ENCODE results near the gene OR7A5. TPM values are rescaled to one million over a fixed set of nuclear protein-coding genes. Genes with fewer than 3 reads are reported as not detected.

The OR7A5 gene
- total RNA-seq, 2 experiments from 2014 or later: not detected

GRCh38 chr19:14848822-14849221 is 13.8 kb upstream of the OR7A5 start, which contains the start of gene OR7A10:
Gene OR7A10 (minus strand): TSS chr19:14848922. CDS start chr19:14841877, 7,045 bp downstream.
- no TSS peak for BruUV-seq (replicated peaks)
- no peak for DNase-seq (ENCODE audit: low spot score)
- H3K9me3 ChIP-seq (ENCODE audit: low read length): no peaks in the 10 kb centered on the region
- TF ChIP-seq CTCF (conservative IDR thresholded peaks at IDR 0.05; ENCODE audit: low read length): no peak
- TF ChIP-seq EZH2phosphoT487 (IDR thresholded peaks at IDR 0.05; ENCODE audit: borderline replicate concordance, low read depth, low read length): no peak
- H3K36me3 ChIP-seq (ENCODE audit: insufficient read depth, low read length): no peaks in the 10 kb centered on the region
- intact Hi-C loops (cut with micrococcal nuclease; ENCODE audit: unreplicated experiment): no loop called here
- H3K4me2 ChIP-seq (ENCODE audit: low read length): no peak within 1 kb of the TSS
- no peak within 1 kb of the TSS for H2AFZ ChIP-seq (ENCODE audit: low read length)
- no peak within 1 kb of the TSS for H3K27ac ChIP-seq (ENCODE audit: low read depth, low read length, poor library complexity, severe bottlenecking)
- POLR2A ChIA-PET: no interaction called here
- H3K4me1 ChIP-seq (ENCODE audit: insufficient read depth, low read length, poor library complexity, severe bottlenecking): no peaks in the 10 kb centered on the region
- H4K20me1 ChIP-seq (ENCODE audit: insufficient read depth, low read length): no peaks in the 10 kb centered on the region
- H3K79me2 ChIP-seq (ENCODE audit: insufficient read depth, low read depth, low read length): no peaks in the 10 kb centered on the region
- H3K4me3 ChIP-seq (ENCODE audit: low read depth, low read length, poor library complexity, severe bottlenecking): no peak within 1 kb of the TSS
- CTCF ChIA-PET (ENCODE audit: unreplicated experiment): no interaction called here
- no peaks in the 10 kb centered on the region for H3K9me2 ChIP-seq (ENCODE audit: insufficient read depth, low read length)

- H3K9me2 ChIP-seq (ENCODE audit: insufficient read depth, low read length): no peaks in the 10 kb centered on the region
- H3K79me2 ChIP-seq (ENCODE audit: insufficient read depth, low read depth, low read length): no peaks in the 10 kb centered on the region
- no TSS peak for BruUV-seq (replicated peaks)
- POLR2A ChIA-PET: no interaction called here
- no peak overlapping the region for H3K27ac ChIP-seq (ENCODE audit: low read depth, low read length, poor library complexity, severe bottlenecking)
- H4K20me1 ChIP-seq (ENCODE audit: insufficient read depth, low read length): no peaks in the 10 kb centered on the region
- H3K9me3 ChIP-seq (ENCODE audit: low read length): no peaks in the 10 kb centered on the region
- CTCF ChIA-PET (ENCODE audit: unreplicated experiment): no interaction called here
- TF ChIP-seq CTCF (conservative IDR thresholded peaks at IDR 0.05; ENCODE audit: low read length) (no peak), EZH2phosphoT487 (IDR thresholded peaks at IDR 0.05; ENCODE audit: borderline replicate concordance, low read depth, low read length) (no peak)
- H3K36me3 ChIP-seq (ENCODE audit: insufficient read depth, low read length): no peaks in the 10 kb centered on the region
- no peaks in the 10 kb centered on the region for H3K4me1 ChIP-seq (ENCODE audit: insufficient read depth, low read length, poor library complexity, severe bottlenecking)
- H3K4me2 ChIP-seq (ENCODE audit: low read length): no peak overlapping the region
- H3K4me3 ChIP-seq (ENCODE audit: low read depth, low read length, poor library complexity, severe bottlenecking): no peak overlapping the region
- no peak overlapping the region for H2AFZ ChIP-seq (ENCODE audit: low read length)
- no peak for DNase-seq (ENCODE audit: low spot score)
- intact Hi-C loops (cut with micrococcal nuclease; ENCODE audit: unreplicated experiment): no loop called here
Measured at GRCh38 chr19:14843578-14843977, 8.6 kb upstream of the OR7A5 start.

- ChIA-PET POLR2A (no interaction called here), CTCF (ENCODE audit: unreplicated experiment) (no interaction called here)
- intact Hi-C loops (cut with micrococcal nuclease; ENCODE audit: unreplicated experiment): no loop called here
Measured at GRCh38 chr19:14843169-14843568, 8.2 kb upstream of the OR7A5 start.

More at GRCh38 chr19:14843169-14843568, 8.2 kb upstream of the OR7A5 start:
- Histone ChIP-seq H3K4me2 (ENCODE audit: low read length) (no peak overlapping the region), H2AFZ (ENCODE audit: low read length) (no peak overlapping the region), H3K27ac (ENCODE audit: low read depth, low read length, poor library complexity, severe bottlenecking) (no peak overlapping the region), H3K9me3 (ENCODE audit: low read length) (no peaks in the 10 kb centered on the region), H3K36me3 (ENCODE audit: insufficient read depth, low read length) (no peaks in the 10 kb centered on the region), H3K4me3 (ENCODE audit: low read depth, low read length, poor library complexity, severe bottlenecking) (no peak overlapping the region), H4K20me1 (ENCODE audit: insufficient read depth, low read length) (no peaks in the 10 kb centered on the region), H3K9me2 (ENCODE audit: insufficient read depth, low read length) (no peaks in the 10 kb centered on the region), H3K79me2 (ENCODE audit: insufficient read depth, low read depth, low read length) (no peaks in the 10 kb centered on the region), H3K4me1 (ENCODE audit: insufficient read depth, low read length, poor library complexity, severe bottlenecking) (no peaks in the 10 kb centered on the region)
- TF ChIP-seq EZH2phosphoT487 (IDR thresholded peaks at IDR 0.05; ENCODE audit: borderline replicate concordance, low read depth, low read length): no peak
- no peak for TF ChIP-seq CTCF (conservative IDR thresholded peaks at IDR 0.05; ENCODE audit: low read length)
- no TSS peak for BruUV-seq (replicated peaks)
- DNase-seq (ENCODE audit: low spot score): no peak
